Midbrain (tissue), 1 donor: ENCODE measurements around the gene ESF1.
A peak's percentile ranks its signal among the peaks of the same experiment; 100 is the strongest.

Experiments used
- DNase-seq: peaks from one replicate; lab custom pipeline; 2025; lab: John Stamatoyannopoulos, UW

The ESF1 gene, protein sequence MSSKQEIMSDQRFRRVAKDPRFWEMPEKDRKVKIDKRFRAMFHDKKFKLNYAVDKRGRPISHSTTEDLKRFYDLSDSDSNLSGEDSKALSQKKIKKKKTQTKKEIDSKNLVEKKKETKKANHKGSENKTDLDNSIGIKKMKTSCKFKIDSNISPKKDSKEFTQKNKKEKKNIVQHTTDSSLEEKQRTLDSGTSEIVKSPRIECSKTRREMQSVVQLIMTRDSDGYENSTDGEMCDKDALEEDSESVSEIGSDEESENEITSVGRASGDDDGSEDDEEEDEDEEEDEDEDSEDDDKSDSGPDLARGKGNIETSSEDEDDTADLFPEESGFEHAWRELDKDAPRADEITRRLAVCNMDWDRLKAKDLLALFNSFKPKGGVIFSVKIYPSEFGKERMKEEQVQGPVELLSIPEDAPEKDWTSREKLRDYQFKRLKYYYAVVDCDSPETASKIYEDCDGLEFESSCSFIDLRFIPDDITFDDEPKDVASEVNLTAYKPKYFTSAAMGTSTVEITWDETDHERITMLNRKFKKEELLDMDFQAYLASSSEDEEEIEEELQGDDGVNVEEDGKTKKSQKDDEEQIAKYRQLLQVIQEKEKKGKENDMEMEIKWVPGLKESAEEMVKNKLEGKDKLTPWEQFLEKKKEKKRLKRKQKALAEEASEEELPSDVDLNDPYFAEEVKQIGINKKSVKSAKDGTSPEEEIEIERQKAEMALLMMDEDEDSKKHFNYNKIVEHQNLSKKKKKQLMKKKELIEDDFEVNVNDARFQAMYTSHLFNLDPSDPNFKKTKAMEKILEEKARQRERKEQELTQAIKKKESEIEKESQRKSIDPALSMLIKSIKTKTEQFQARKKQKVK

DNA sequence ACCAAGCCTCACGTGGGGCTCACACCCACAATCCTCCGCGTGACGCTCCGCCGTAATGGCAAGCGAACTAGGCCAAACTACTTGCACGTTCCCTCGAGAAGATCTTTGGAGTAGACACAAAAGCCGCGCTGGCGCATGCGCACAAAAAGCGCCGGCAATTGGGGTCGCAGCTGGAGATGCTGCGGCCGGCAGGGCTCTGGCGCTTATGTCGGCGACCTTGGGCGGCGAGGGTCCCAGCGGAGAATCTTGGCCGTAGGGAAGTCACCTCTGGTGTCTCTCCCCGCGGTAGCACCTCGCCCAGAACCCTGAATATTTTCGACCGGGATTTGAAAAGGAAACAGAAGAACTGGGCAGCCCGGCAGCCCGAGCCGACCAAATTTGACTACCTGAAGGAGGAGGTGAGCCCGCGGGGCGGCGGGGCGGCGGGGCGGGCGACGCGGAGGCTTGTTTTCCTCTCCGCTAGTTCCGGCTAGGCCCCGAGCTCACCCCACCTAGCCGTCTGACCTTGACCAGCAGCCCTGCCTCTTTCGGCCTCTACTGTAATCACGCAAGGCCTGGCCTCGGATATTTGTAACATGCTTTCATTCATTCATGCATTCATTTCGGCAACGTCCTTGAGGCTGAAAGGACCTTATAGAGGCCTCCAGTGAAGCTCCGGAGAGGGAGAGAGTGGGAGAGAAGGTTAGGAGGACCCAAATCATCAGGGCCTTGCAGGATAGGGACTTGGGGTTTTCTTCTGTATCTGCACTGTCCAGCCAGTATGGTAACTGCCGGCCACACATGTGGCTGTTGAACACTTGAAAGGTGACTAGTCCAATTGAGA is at the start of gene ESF1, which contains the start of gene NDUFAF5:
Gene ESF1 (minus strand): TSS at position 27 of the 823 bp plus-strand sequence. CDS start 1,779 bp downstream, outside the sequence.
Gene NDUFAF5 (plus strand): TSS at position 136 of the 823 bp plus-strand sequence. CDS start 41 bp downstream, at position 177.
- peak; percentile 95 for DNase-seq

DNA sequence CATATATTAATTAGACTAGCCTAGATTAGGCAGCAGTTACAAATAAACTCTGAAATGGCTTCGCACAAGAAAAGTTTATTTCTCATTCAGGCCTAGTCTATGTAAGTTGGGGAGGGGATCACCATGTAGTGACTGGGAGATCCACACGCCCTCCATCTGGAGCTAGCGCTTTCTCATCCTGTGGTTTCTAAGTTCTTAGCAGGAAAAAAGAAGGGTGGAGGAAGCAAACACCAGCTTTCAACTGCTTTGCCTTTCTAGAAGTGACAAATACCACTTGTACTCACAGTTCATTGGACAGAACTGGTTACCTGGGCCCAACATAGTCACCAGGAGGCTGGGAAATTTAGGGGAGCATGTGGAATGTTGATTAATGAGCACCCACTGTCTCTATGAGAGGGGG is 46.8 kb upstream of the ESF1 start:
- no peak for DNase-seq

DNA sequence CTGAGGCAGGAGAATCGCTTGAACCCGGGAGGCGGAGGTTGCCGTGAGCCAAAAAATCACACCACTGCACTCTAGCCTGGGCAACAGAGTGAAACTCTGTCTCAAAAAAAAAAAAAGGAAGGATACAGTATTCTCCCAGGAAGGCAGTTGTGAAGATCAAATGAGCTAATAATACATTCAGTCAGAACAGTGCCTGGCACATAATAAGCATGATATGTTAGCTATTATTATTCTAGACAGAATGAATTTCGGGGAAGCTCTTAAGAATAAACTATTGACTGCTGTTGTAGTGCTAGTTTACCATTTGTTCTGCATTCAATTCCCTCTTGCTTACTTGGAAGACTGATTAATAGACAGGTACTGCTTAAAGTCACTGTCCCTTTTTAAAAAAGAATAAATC is 40.7 kb upstream of the ESF1 start:
- no peak for DNase-seq

DNA sequence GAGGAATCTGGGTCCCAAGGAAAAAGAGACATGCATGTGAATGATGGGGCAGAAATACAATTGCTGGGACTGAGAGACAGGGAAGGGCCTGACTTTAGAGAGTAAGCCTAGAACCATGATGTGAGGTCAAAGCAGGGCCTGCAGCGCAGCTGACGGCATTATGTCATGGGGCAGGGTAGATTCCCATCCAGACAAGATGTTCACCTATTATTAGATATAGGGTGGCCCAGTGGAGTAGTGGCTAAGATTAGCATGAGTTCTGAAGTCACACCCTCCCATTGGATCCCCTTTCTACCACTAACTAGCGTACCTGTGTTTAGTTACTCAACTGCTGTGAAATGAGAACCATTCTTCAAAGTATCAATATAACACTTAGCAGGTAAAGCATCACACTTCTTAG is 39.7 kb upstream of the ESF1 start:
- no peak for DNase-seq

DNA sequence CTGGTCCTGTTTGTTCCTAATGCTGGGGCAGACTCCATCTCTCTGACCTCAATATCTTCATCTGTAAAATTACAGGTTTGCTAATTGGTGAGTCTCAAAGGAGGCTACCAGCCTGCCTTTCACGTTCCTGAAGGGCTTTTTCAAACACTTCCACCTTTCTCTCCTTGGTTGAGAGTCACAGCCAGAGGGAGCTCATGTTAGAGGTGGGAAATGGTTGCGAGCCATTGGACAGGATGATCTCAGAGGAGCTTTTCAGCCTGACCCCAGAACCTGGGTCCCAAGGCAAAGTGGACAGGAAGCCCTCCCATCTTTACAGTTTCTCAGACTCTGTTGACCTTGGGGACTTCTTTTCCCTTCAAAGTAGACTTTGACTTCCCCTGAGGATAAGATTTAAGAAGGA is 37.7 kb upstream of the ESF1 start:
- DNase-seq: no peak

DNA sequence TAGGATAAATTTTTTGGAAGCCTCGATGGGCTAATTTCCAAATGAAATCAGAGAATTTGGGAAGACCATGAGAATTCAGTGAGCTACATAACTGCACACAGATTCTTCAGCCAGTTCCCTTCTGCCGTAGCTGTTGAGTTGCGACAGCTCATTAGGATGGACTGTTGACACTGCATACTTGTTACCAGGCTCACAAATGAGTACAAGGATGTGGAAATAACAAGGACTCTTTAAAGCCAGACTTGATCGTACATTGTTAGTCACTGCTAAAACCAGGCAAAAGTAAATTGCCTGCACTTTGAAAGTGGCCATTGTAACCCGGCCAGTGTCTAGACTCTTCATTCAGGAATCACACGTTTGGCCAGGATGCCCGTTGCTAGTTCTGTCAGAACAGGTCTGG is 37.2 kb upstream of the ESF1 start:
- DNase-seq: no peak

DNA sequence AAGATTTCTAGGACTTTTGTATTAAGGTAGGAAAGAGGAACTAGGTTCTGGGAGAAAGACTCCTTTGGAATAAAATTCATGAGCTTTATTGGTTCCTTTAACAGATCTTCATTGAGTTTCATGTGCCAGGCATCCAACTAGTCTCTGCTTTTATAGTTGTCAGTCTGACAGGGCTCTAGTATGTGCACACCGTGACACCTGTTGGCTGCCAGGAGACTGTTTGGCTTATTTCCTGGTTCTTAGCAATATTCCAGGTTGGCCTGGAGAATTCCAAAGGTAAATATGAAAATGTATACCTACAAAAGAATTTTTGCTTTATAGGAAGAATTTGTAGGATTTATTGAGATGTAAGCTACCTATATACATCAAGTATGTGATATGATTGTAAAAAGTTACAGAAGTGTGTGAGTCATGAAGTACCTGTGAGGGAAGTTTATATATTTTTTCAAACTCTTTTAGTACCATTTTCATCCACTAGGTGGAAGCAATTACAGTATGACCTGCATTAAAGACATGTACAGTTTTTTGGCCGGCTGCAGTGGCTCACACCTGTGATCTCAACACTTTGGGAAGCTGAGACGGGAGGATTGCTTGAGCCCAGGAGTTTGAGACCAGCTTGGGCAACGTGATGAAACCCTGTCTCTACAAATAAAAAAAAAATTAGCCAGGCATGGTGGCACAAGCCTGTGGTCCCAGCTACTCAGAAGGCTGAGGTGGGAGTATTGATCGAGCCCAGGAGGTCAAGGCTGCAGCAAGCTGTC is 35.3 kb upstream of the ESF1 start:
- DNase-seq: peak; percentile 46

DNA sequence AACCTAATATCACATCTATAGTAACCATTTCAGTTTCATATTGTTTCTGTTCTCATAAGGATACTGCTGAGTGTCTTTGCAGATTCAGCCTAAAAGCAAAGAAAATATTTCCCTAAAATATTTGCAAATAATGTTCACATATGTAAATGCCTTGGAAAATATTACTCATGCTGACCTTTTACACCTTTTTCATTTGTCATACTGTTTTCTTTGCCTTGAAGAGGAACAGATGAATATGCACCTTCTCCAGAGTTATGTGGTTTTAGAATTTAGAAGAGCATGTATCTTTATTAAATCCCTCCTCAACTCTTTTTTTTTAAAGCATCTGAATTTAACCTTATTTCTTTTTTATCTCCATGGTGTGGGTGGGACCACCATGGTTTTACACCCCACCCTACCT is 32.6 kb upstream of the ESF1 start:
- no peak for DNase-seq

DNA sequence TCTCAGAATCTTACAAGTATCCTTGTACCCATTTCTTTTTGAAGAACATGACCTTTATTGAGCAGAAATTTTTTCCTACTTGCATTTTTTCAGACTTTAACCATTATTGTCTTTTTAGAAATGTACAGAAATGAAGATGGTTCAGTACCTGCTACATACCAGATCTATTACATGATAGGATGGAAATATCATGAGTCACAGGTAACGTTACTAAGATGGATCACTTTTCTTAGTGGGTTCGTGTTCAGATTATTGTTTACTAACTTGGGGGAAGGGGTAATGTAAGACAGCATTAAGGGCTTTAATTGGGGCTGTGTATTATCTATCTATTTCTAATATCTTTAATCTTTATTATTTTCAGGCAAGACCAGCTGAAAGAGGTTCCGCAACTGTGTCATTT is 32.0 kb upstream of the ESF1 start:
- DNase-seq: no peak

DNA sequence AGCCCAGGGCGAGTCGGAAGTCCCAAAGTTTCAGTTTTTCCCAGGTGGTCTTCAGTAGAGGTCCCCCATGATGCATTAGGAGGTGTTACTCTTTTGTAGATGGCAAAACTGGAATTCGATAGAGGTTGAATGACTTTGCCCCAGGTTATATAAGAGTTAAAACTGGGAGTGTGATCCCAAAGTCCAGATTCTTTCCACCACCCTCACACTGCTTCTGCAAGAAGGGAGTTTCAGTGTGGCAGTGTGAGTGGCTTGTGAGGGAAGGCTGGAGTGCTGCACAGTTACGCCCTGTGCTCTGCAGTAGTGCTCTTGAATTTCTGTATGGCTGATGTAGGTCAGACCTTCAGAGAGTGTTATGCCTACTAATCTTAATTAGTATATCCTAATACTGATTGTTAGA is 30.0 kb upstream of the ESF1 start:
- DNase-seq: no peak

DNA sequence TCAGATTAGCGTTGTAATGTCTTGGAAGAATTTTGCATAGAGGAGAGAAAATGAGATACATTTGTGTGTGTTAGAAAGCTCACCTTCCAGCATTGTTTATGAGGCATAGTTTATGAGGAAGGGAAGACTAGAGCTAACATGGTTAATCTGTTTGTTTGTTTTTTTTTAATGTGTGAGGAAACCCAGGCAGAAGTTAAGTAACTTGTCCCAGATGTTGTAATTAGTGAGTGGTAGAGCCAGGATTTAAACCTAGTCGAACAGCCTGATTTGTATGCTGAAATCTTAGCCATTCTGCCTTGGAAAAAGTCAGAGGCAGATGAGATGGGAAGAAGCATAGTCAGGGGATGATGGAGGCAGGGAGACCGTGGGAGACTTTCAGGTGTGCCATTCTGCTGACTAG is 29.2 kb upstream of the ESF1 start:
- no peak for DNase-seq

DNA sequence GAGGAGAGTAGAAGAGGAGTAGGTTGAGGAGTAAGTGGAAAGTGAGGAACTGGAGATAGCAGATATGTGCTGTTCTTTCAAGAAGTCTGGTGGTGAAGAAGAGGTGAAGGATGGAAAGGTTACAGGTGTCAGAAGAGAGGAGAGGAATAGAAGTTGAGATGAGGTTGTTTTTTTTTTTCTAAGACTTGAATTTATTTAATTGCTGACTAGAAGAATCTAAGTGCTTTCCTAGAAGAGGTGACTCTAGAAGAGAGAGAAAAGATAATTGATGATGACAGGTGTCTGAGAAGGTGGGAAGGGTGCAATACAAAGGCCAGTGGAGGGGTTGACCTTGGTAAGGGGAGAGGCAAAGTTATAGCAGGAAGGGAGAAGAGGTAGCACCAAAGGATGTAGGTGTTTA is 25.7 kb upstream of the ESF1 start:
- DNase-seq: no peak

DNA sequence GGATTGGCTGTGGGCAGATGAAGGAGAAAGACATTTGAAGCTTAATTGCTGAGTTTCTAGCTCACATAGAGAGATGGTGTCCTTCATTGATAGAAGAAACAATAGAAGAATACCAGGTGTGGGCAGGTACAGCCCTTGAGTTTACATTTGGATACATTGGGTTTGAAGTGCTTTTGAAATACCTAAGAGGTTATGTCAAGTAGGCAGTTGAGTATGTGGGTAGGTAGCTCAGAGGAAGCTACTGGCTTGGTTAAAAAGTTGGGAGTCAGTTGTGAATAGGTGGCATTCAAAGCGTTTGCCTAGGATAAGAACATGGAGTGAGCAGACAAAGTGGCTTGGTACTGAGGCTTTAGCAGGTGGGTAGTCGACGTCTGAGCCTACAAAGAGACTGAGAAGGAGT is 25.1 kb upstream of the ESF1 start:
- no peak for DNase-seq

DNA sequence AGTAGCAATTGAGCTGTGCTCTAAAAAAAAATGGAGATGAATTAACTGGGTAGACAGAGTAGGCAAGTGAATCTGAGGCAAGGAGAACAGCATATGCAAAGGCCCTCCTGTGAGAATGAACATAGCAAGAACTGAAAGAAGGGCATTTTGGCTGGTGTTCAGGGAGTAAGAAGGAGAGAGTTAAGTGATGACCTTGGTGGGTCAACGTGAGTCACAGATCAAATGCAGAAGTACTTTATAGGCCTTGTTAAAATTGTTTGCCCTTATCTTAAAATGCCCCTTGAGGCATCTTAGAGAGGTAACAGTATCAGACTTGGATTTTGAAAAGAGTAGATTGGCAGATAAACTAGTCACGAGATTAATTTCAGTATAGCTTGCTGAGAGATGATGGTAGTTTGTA is 24.7 kb upstream of the ESF1 start:
- DNase-seq: no peak

DNA sequence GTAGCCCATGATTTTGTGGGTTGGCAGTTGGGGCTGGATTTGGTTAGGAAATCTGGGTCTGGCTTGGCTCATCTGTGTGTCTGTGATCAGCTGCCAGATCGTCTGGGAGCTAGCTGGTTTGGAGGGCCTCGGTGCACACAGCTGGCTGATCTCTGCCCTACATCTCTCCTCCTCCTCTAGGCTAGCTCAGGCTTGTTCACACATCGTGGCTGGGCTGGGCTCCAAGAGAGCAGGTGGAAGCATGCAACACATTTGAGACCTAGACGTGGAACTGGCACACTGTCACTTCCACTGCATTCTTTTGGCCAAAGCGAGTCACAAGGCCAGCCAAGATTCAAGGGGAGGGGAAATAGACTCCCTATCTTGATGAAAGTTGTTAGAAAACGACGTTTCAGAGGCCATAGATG is 16.0 kb upstream of the ESF1 start:
- peak; percentile 15 for DNase-seq

DNA sequence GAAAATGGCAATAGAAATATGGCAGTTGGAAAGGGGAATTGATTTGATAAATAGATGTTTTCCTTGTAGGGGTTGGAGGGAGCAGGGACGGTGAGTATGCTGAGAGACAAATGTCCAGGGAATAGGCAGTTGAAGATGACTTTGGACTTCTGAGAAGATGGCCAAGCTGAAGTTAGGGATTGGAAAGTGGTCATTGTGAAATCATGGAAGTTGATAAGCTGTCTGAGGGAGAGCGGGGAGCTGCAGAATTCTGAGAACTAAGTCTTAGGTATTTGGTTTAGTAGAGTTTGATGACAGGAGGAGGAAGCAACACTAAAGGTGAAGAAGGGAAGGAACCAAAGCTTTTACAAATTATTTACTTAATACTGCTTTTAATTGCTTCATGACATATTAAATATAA is 15.3 kb upstream of the ESF1 start:
- no peak for DNase-seq

DNA sequence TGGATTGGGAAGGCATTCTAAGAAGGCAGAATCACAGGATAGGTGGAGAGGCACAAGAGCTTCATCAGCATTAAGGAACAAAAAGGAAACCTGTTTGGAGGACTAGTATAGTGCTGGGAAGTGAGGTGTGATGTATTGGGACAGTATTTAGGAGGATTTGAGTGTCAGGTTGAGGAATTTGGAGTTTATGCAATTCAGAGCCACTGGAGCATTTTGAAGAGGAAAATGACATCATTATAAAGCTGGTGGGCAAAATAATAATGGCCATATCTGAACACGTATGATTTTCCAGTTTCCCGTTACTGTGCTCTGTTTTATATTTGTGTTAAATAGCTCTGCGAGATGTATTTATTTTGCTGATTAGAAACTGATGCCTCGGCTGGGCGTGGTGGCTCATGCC is 14.3 kb upstream of the ESF1 start:
- no peak for DNase-seq

DNA sequence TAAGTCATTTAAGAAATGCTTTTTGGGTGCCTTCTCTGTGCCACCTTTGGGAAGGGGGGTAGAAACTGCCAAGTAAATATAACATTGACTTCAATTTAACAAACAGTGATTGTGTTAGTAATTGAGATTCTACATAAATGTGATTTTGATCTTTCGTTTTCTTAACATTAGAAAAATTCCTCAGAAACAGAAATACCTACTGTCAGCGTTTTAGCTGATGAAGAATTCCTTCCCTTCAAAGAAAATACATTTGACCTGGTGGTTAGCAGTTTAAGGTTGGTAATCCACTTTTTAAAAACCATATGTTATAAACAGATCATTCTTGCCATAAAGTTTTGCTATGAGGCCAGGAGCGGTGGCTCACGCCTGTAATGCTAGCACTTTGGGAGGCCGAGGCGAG is 9.9 kb upstream of the ESF1 start:
- no peak for DNase-seq

DNA sequence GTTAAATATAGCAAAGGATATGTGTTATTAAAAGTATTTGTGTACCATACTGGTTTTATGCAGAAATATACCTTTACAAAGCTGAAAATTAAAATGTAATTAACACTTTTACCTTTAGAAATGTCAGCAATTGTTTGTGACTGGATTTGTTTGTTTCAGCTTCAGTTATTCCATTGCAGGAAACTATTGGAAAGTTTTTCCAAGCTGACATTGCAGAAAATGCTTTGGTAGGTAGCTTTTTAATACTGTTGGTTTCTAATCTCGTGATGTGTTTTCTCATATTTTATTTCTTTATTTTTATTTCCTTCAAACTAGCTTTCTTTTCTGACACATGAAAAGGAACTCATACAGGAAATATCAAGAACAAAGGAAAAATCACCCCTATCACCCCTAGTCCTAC is 8.3 kb upstream of the ESF1 start:
- no peak for DNase-seq

DNA sequence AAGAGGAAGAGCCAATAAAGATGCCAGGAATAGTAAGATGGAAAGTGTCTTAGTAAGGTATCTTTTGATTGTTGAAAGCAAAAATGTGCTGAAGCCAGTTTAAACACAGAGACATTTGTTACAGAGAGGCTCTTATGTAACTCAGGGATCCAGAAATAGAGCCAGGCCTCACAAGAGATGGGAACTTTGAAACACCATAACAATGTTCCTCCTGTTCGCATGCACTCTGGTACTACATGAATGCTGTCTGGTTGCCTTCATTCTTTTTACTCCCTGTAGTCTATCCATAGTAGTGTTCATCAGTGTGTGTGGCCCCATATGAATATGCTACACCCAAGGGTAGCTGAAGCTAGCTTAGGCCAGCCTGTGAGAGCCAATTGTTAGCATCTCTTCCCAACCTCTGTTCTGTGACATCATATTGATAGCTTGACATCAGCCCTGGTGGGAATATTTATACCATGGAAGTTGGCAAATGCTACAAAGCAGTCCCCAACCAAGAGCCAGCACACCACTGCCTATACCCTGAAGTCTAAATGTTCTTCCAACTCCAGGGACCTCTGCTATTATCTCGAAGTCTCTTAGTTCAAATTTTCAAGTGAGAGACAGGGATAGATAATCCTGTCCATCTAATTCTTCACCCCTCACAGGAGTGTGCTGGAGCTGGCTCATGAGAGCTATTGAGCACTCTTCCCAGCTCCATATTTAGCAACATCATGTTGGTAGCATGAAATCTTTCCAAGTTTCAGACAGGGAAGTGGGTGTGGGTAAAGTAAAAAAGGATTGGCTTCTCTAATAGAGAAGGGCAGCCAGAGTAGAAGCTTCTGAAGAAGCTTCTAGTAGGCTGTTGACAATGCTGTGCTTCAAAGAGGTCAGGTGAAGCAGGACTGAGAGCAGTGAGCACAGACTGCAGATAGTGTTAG is 7.1 kb upstream of the ESF1 start:
- peak; percentile 32 for DNase-seq
